Nephron progenitor cell (in vitro differentiated cells): ENCODE measurements around the gene MCCC2.

ENCODE experiments used
- DNase-seq: peaks from one replicate; pipeline ENCODE4 v3.0.0; 2021
- H3K27ac Mint-ChIP-seq: 2 replicates; pipeline ENCODE4 v1.8.0; 2021; ENCODE audit warnings: mild to moderate bottlenecking, moderate library complexity, mixed read lengths
- H3K27me3 Mint-ChIP-seq: 2 replicates; pipeline ENCODE4 v1.8.0; 2021; ENCODE audit warnings: mild to moderate bottlenecking, low read depth, mixed read lengths; ENCODE audit not compliant: poor library complexity
- H3K36me3 Mint-ChIP-seq: 2 replicates; pipeline ENCODE4 v1.8.0; 2021; ENCODE audit warnings: low read depth, mixed read lengths
- H3K4me1 Mint-ChIP-seq: 2 replicates; pipeline ENCODE4 v1.8.0; 2021; ENCODE audit warnings: mixed read lengths
- H3K4me3 Mint-ChIP-seq: 2 replicates; pipeline ENCODE4 v1.8.0; 2021; ENCODE audit warnings: mild to moderate bottlenecking, moderate library complexity, mixed read lengths
- H3K9me3 Mint-ChIP-seq: 2 replicates; pipeline ENCODE4 v1.8.0; 2021; ENCODE audit warnings: mild to moderate bottlenecking, moderate library complexity, mixed read lengths
- CTCF ChIP-seq: fragments of 200-600 bp; sonication (generic); IDR thresholded peaks from 2 replicates; pipeline ENCODE4 v1.5.0; 2021; ENCODE audit warnings: antibody characterized with exemption

The MCCC2 gene

GRCh38 chr5:71706906-71707305, 119.8 kb downstream of the MCCC2 start:
- H3K27me3 Mint-ChIP-seq = peaks cover 12% of the 10 kb centered on the region
- TF ChIP-seq CTCF = no peak
- H3K36me3 Mint-ChIP-seq = no peaks in the 10 kb centered on the region

More at GRCh38 chr5:71706906-71707305, 119.8 kb downstream of the MCCC2 start:
- Mint-ChIP-seq H3K27ac (no peak overlapping the region), H3K4me3 (no peak overlapping the region), H3K9me3 (no peaks in the 10 kb centered on the region), H3K4me1 (peaks cover 25% of the 10 kb centered on the region)
- DNase-seq = no peak
